ENCODE results near the gene STAU1. TPM values are rescaled to one million over a fixed set of nuclear protein-coding genes. Genes with fewer than 3 reads are reported as not detected.
A peak's percentile ranks its signal among the peaks of the same experiment; 100 is the strongest.

Gene STAU1
- total and polyA plus RNA-seq, 2 of the 13 experiments (the other 11 are each of a cell fraction or from before 2014, with no cell fraction given) = 119 to 133 TPM

- TF ChIP-seq JUN (CRISPR knock-in tag; IDR thresholded peaks at IDR 0.05) (no peak), ZNF362 (CRISPR knock-in tag; IDR thresholded peaks at IDR 0.05; ENCODE audit: borderline replicate concordance) (no peak), ZNF3 (CRISPR knock-in tag; IDR thresholded peaks at IDR 0.05) (no peak), BCL3 (CRISPR knock-in tag; IDR thresholded peaks at IDR 0.05) (no peak), SP2 (CRISPR knock-in tag; IDR thresholded peaks at IDR 0.05) (no peak), NCOA1 (CRISPR knock-in tag; IDR thresholded peaks at IDR 0.05) (no peak), PLRG1 (conservative IDR thresholded peaks at IDR 0.05) (no peak), ZBTB38 (CRISPR knock-in tag; IDR thresholded peaks at IDR 0.05) (peak; percentile 81; the same call in 1 of the 2 replicates), ZNF543 (CRISPR knock-in tag; IDR thresholded peaks at IDR 0.05) (no peak), FOXC1 (CRISPR knock-in tag; IDR thresholded peaks at IDR 0.05; ENCODE audit: borderline replicate concordance) (no peak), NFIB (CRISPR knock-in tag; IDR thresholded peaks at IDR 0.05; ENCODE audit: borderline replicate concordance) (no peak), ZBTB4 (CRISPR knock-in tag; IDR thresholded peaks at IDR 0.05; ENCODE audit: borderline replicate concordance) (no peak), ZNF318 (CRISPR knock-in tag; IDR thresholded peaks at IDR 0.05) (no peak)
Observed at GRCh38 chr20:49161428-49162152, 26.5 kb downstream of the STAU1 start (continued).
